Astrocyte of the cerebellum (primary cell): ENCODE measurements around the gene THSD7B.

ENCODE experiments used
- DNase-seq: peaks from one replicate; pipeline ENCODE4 v3.0.0-alpha.2; 2011; ENCODE audit warnings: low read depth
- H3K4me3 ChIP-seq: 2 replicates; pipeline ENCODE4 v1.5.1; 2011; ENCODE audit warnings: mild to moderate bottlenecking, low read depth, low read length, moderate library complexity
- CTCF ChIP-seq: IDR thresholded peaks from 2 replicates; pipeline ENCODE4 v1.5.1; 2012; ENCODE audit warnings: low read length, low read depth, moderate library complexity, mild to moderate bottlenecking; ENCODE audit errors: missing control alignments
- in situ Hi-C: cut with HindIII; loops from 2 replicates; pipeline ENCODE4 v1.10.0; 2017; ENCODE audit warnings: low sequenced_read_pairs

The THSD7B gene

GRCh38 chr2:137168552-137168951 lies 403.2 kb downstream of the THSD7B start:
- in situ Hi-C loops, result no loop called here
- no peak overlapping the region for H3K4me3 ChIP-seq
- no peak for DNase-seq
- TF ChIP-seq CTCF, result no peak

- in situ Hi-C loops, result no loop called here
- H3K4me3 ChIP-seq, result no peak overlapping the region
- TF ChIP-seq CTCF, result no peak
- no peak for DNase-seq
Measured at GRCh38 chr2:137172162-137172561, 406.8 kb downstream of the THSD7B start.

GRCh38 chr2:137173463-137173862 lies 408.1 kb downstream of the THSD7B start:
- in situ Hi-C loops, result no loop called here
- TF ChIP-seq CTCF, result peak; percentile 68
- no peak overlapping the region for H3K4me3 ChIP-seq
- peak; percentile 93 for DNase-seq

- H3K4me3 ChIP-seq, result no peak overlapping the region
- no peak for TF ChIP-seq CTCF
- no peak for DNase-seq
- in situ Hi-C loops, result no loop called here
Measured at GRCh38 chr2:137175246-137175645, 409.9 kb downstream of the THSD7B start.

- no peak overlapping the region for H3K4me3 ChIP-seq
- no peak for TF ChIP-seq CTCF
- DNase-seq, result no peak
- in situ Hi-C loops, result no loop called here
Measured at GRCh38 chr2:137178951-137179377, 413.6 kb downstream of the THSD7B start.

GRCh38 chr2:137179542-137179941 lies 414.2 kb downstream of the THSD7B start:
- H3K4me3 ChIP-seq, result no peak overlapping the region
- no peak for DNase-seq
- in situ Hi-C loops, result no loop called here
- TF ChIP-seq CTCF, result no peak

GRCh38 chr2:137180012-137180411 lies 414.7 kb downstream of the THSD7B start:
- H3K4me3 ChIP-seq, result no peak overlapping the region
- DNase-seq, result no peak
- in situ Hi-C loops, result no loop called here
- TF ChIP-seq CTCF, result no peak
